Testis (tissue), 2 donors: Measurements from ENCODE around the gene MFSD6.

Source experiments
- CTCF ChIP-seq, 3 experiments: fragments of 450-650 bp in 2 of 3; fragments of 200-600 bp in 1 of 3; sonication (generic) in 1 of 3; IDR thresholded peaks; one replicate each; pipeline ENCODE4 v1.5.1; 2016 to 2019; ENCODE audit warnings: antibody characterized with exemption in 3 of 3, mild to moderate bottlenecking in 2 of 3, moderate library complexity in 1 of 3
- POLR2A ChIP-seq: fragments of 450-650 bp; IDR thresholded peaks from one replicate; pipeline ENCODE4 v1.6.1; 2017; ENCODE audit warnings: antibody characterized with exemption, mild to moderate bottlenecking, moderate library complexity

DNA sequence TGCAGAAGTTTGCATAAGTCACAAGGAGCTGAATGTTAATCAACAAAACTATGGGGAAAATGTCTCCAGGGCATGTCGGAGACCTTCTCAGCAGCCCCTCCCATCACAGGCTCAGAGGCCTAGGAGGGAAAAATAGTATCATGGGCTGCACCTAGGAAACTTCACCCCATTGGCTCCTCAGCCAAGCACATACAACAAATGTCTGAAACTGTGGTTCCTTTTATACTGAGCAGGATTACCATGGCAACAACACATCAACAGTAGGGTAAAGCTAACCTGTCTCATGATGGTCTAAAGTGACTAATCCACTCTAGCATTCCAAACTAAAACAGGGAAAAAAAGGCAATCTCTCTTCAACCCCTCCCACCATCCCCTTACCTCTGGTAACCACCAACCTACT lies 129.6 kb downstream of the MFSD6 start:
- no peak for TF ChIP-seq POLR2A
- no peak for TF ChIP-seq CTCF (IDR thresholded peaks at IDR 0.05)
